LHCN-M2 (cell line): ENCODE measurements around the gene ANKS3. TPM values are rescaled to one million over a fixed set of nuclear protein-coding genes. Genes with fewer than 3 reads are reported as not detected.

Experiments
- DNase-seq: peaks from one replicate; pipeline ENCODE4 v3.0.0-alpha.2; 2012; ENCODE audit warnings: low read depth
- total RNA-seq: library from RNA; depleted of rRNA; stranded (reverse); fragments of >200 nt; gene quantifications from 2 replicates; pipeline ENCODE4 v1.2.3, GENCODE V29; 2014

The ANKS3 gene
- total RNA-seq, 1 experiment from 2014 or later: 14.4 TPM

- DNase-seq: no peak
Observed at GRCh38 chr16:4728676-4729075, 5.4 kb downstream of the ANKS3 start.

DNA sequence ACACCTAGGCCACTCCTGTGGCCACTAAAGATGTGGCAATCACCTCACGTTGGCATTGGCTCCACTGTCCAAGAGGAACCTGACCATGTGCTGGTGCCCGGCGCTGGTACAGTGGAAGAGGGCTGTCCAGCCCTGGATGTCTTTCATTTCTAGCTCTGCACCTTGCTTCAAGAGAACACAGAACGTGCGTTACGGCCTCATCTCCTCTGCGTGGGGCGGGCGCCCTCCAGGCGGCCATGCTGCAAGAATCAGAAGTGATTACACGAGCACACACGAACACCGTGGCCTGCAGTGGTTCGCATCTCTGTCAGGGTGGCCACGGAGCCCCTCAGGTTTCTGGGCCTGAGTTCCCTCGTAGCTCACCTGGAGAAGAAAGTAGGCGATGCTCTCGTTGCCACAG is 7.5 kb downstream of the ANKS3 start:
- DNase-seq: no peak

- no peak for DNase-seq
Observed at GRCh38 chr16:4724661-4725270, 9.3 kb downstream of the ANKS3 start.

DNA sequence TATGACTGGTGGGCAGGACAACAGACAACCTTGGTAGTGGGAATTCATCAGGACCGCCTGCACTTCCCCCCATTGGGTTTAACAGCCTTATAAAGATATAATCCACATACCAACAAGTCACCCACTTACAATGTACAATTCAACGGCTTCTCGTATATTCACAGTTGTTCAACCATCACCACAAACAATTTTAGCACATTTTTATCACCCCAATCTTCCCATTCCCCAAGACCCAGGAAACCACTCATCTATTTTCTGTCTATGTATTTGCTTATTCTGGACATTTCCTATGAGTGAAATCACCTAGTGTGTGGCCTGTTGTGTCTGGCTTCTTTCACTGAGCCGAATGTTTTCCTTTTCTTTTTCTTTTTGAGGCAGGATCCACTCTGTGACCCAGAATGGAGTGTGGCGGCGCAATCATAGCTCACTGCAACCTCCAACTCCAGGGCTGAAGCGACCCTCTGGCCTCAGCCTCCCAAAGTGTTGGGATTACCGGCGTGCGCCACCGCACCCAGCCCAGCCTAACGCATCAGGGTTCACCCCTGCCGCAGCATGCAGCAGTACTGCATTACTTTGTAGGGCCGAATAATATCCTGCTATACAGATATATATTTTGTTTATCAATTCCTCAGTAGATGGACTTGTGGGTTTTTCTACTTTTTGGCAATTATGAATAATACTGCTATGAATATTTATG is 10.9 kb downstream of the ANKS3 start:
- DNase-seq: no peak

- no peak for DNase-seq
Observed at GRCh38 chr16:4718466-4718865, 15.6 kb downstream of the ANKS3 start.

GRCh38 chr16:4714996-4715395 is 19.1 kb downstream of the ANKS3 start:
- DNase-seq: peak; percentile 45

DNA sequence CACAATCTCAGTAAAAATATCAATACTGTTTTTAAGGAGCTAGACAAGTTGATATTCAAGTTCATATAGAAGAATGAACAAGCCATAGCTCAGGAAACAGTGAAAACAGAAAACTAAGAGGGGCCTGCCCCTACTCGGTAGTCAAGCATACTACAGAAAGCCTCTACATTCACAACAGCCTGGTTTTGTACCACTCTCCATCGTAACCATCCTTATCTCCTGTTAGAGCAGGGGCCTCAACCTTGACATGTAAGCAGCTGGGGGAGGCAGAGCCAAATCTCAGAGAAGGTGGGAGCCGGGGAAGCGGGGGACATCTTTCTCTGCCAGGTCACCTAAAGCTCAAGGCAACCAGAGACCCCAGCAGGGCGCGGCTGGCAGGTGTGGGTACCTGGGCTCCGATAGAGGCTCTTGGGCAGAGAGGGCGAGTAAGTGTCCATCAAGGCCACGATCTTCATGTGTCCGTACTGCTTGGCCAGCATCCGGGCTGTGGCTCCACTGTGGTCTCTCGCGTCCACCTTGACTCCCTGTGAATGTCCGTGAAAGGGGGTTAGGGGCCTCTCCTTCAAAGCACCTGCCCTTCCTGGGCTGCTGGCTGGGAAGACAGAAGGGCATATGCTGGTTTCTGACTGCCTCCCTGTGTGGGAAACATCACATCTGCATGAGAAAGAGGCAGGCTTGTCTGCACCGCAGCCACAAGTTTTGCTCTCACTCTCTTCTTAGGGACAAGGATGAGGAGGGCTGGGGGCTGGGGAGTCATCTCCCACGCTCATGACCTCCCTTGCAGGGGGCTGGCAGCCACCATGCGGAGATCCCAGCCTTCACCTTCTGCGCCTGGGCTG is 20.2 kb downstream of the ANKS3 start:
- no peak for DNase-seq

- peak; percentile 83 for DNase-seq
Observed at GRCh38 chr16:4709481-4709880, 24.6 kb downstream of the ANKS3 start.

GRCh38 chr16:4706871-4707270 is 27.2 kb downstream of the ANKS3 start:
- DNase-seq: no peak

DNA sequence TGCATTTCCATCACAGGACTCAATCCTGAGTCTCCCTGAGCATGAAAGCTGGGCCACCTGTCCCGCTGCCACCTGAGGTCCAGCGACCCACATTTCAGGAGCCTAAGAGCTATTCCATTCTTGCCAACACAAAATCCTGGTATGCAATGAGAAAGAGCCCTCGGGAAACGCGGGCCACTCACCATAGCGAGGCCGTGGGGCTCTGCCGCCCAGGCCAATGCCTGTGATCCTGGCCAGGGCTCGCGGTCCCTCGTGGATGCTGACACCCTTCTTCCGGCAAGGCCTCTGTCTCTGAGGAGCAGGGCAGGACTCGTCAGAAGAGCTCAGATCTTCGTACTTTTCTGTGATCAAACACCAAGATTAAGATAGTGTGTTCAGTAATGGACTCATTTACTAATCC is 29.2 kb downstream of the ANKS3 start:
- DNase-seq: no peak

DNA sequence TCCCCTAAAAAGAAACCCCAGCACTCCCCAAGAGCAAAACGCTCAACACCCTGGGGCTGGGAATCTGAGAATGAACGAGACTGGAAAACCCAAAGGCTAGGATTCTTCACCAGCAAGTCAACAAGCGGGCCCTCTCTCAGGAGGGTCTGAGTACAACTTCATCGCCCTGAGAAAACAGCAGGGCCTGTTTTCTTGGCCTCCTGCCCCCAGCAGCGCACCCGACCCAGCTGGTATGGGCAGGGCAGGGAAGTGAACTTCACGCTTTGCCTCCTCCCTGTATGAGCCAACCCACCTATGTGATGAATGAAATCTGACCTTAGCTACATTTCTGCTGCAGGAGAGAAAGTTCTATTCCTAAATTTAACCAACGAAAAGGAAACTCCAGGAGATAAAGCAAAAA is 29.6 kb downstream of the ANKS3 start:
- DNase-seq: no peak

- DNase-seq: no peak
Observed at GRCh38 chr16:4703906-4704305, 30.2 kb downstream of the ANKS3 start.

GRCh38 chr16:4702466-4702808 is 31.6 kb downstream of the ANKS3 start:
- DNase-seq: no peak

DNA sequence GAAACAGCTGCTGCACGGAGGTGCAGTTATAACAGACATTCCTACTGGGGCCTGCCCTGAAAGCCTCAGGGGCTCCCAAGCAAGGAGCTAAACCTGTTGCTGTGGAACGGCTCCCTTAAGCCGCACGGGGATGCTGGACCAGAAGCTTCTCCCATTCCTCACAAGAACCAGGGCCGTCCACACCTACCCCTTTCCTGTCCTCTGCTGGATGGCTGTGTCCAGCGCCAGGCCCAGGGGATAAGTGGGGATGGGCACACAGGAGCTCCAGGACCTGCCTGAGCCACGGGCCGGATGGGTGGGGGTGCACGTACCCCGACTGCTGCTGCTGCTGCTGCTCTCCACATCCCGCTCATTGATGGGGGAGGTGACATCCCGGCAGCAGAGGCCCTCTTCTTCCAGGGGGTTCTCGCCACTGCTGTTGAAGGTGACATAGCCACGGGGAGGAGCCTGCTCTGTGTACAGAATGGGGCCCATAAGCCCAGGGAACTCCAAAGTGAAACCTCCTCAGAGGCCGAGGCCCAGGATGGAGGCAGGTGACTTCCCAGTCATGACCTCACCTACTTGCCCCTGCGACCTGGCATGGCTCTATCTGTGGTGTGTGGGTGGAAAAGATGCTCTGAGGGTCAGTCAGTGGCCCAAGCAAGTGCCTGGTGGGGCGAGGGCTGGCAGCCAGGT is 32.1 kb downstream of the ANKS3 start:
- DNase-seq: no peak

DNA sequence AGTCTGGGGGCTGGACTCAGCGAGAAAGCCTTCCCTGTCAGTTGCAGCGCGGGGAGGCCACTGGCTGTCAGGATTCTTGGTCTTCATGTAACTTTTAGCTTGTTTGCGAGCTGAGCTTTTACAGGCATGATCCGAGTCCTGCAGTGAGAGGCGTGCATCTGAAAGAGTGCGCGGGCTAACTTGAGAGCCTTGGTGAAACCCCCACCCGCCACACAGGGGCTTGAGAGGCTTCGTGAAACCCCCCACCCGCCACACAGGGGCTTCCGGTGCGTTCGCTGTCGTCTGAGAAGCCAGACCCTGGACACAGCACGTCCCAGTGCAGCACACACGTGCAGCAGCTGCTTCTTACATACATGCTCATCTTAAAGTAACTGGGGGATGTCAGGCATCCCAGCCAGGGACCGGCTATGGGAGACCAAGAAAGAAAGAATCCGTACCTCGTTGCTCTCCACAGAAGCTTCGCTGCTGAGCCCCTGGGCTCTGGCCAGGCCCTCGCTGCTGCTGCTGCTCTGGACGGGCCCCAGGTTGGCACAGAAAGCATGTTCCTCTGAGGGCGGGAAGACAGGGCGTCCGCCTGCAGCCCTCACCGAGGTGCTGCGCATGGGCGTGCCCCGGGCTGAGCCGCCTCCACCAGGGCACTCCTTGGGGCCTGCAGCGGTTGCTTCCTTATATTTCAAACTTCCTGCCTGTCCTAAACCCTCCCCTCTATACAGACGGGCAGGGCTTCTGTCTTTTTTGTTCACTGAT is 32.9 kb downstream of the ANKS3 start:
- no peak for DNase-seq

- peak; percentile 16 for DNase-seq
Observed at GRCh38 chr16:4700380-4700996, 33.6 kb downstream of the ANKS3 start.

DNA sequence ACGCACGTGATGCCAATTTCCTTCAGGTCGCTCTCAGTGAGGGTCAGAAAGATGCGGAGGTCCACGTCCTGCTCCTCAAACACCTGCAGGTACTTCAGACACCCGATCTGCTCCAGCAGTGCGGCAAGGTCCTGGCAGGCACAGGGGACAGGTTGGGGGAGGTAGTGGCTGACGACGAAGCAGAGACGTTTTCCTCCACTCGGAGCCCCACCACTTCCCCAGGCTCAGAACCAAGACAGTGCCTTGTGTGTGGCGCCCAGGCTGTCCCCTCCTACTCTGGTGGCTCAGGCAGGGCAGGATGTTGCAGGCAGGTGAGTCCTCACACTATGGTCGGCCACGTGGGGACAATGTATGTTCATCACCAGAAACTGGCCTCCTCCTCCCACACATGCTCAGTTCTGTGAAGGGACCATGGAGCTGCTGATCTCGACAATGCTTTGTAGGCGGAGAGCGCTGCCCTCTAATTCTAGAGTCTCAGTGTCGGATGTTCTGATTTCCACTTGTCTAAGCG is 35.0 kb downstream of the ANKS3 start:
- no peak for DNase-seq

DNA sequence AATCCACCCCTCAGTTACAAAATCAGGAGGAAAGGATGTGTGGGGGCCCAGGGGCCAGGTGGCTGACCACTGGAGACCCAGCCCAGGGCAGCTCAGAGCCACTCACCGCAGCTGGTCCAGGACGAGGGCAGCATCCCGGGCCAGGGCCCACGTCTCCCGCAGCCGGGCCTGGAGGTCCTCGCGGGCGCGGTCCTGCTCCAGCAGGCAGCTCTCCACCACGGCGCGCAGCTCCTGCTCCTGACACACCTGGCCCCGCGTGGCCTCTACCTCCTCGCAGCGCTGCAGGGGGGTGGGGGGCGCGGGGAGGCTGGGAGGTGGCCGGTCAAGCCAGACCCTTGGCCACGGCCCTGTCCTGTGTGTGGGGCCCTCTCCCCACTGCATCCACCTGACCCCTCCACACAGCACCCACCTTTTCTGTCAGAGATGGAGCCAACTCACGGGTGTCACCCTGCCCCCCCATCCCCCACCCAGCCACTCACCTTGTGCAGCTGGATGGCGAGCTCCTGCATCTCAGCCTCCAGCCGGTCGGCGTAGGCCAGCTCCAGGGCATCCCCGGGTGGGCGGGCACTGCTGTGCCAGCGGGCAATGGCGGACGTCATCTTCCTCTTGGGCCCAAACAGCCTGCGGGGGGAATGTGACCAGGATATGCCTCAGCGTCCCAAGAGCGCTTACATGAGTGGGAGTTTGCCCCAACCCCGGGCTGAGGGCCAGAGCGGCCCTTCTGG is 35.6 kb downstream of the ANKS3 start:
- DNase-seq: no peak

DNA sequence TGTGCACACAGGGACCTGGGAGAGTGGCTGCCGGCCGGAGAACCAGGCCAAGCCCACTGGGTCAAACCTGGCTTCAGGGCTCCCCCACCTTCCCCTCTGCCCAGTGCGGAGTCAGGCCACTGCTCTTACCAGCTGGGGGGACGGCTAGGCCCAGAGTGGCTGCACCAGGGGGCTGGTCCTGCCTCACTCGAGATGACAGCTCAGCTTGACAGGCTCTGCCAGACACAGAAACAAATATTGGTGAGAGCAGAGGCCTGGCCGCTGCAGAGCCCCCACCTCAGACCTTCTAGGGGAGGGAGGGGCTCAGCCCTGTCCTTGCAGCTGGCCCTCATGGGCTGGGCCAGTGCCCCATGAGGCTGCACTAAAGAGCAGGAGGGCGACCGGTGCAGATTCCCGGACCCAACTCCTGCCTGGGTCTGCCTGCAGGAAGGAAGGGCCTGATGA is 36.2 kb downstream of the ANKS3 start:
- DNase-seq: no peak
